HG03139 (cell line): Measurements from ENCODE around the gene VENTX.

Experiments used
- ATAC-seq: cut with Tn5 transposase; IDR thresholded peaks from one replicate; pipeline ENCODE4 v1.9.1; 2021; ENCODE audit not compliant: unreplicated experiment

VENTX gene

GRCh38 chr10:133237588-133238465 is at the start of gene VENTX:
TSS of gene VENTX (plus strand) at chr10:133237855. CDS start at chr10:133237915, 60 bp downstream.
- ATAC-seq = no peak

- ATAC-seq = no peak
Measured at GRCh38 chr10:133187906-133188681, 49.6 kb upstream of the VENTX start.

- ATAC-seq = no peak
Measured at GRCh38 chr10:133189256-133189655, 48.4 kb upstream of the VENTX start.

GRCh38 chr10:133189726-133190125 is 47.9 kb upstream of the VENTX start:
- ATAC-seq = no peak

GRCh38 chr10:133190225-133190624 is 47.4 kb upstream of the VENTX start:
- ATAC-seq = no peak

GRCh38 chr10:133191651-133192050 is 46.0 kb upstream of the VENTX start:
- ATAC-seq = no peak

- no peak for ATAC-seq
Measured at GRCh38 chr10:133194151-133194550, 43.5 kb upstream of the VENTX start.

GRCh38 chr10:133195096-133195495 is 42.6 kb upstream of the VENTX start:
- no peak for ATAC-seq

GRCh38 chr10:133195611-133196010 is 42.0 kb upstream of the VENTX start:
- no peak for ATAC-seq

- ATAC-seq = no peak
Measured at GRCh38 chr10:133196221-133196915, 41.3 kb upstream of the VENTX start.

GRCh38 chr10:133196936-133197758 is 40.5 kb upstream of the VENTX start:
- no peak for ATAC-seq

GRCh38 chr10:133197786-133198185 is 39.9 kb upstream of the VENTX start:
- no peak for ATAC-seq

GRCh38 chr10:133198206-133198605 is 39.4 kb upstream of the VENTX start:
- no peak for ATAC-seq

GRCh38 chr10:133198621-133199487 is 38.8 kb upstream of the VENTX start:
- no peak for ATAC-seq

GRCh38 chr10:133199488-133199885 is 38.2 kb upstream of the VENTX start:
- no peak for ATAC-seq

- no peak for ATAC-seq
Measured at GRCh38 chr10:133199992-133200611, 37.6 kb upstream of the VENTX start.

GRCh38 chr10:133200621-133201031 is 37.0 kb upstream of the VENTX start:
- no peak for ATAC-seq

- no peak for ATAC-seq
Measured at GRCh38 chr10:133201151-133201947, 36.3 kb upstream of the VENTX start.
